ENCODE data around the gene MYO1A.
"Not testable (repeated sequence)": the region's sequence is repeated elsewhere in the genome, so short reads cannot be mapped to it uniquely, and the experiment has no call there.

The MYO1A gene

DNA sequence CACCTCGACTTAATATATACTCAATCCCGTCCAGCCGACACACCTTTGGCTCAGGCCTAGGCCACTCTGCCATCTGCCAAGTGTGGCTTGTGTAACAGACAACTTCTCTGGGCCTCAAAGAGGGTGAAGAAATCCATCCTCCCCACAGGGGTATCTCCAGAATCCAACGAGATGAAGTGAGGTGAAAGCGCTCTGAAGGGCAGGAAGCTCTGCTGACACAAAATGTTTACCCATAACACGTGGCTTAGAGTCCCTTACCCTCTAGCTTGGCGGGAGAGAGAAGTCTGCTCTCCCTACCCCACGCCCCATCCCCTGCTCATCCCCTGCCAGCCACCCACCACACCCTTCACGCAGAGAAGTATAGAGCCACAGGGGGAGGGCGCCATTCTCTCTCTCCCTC is 56.6 kb downstream of the MYO1A start:
- no peak for DNase-seq (ENCODE audit: low spot score)

- no peak for DNase-seq (ENCODE audit: low spot score)
Measured at GRCh38 chr12:56991319-56992246, 58.3 kb downstream of the MYO1A start.

- DNase-seq (ENCODE audit: low spot score), result no peak
Measured at GRCh38 chr12:56990648-56991318, 59.1 kb downstream of the MYO1A start.

GRCh38 chr12:56989861-56990610 is 59.9 kb downstream of the MYO1A start:
- no peak for DNase-seq (ENCODE audit: low spot score)

GRCh38 chr12:56988207-56988739 is 61.7 kb downstream of the MYO1A start:
- DNase-seq (ENCODE audit: low spot score), result no peak

- peak; percentile 72 for DNase-seq (ENCODE audit: low spot score)
Measured at GRCh38 chr12:56987551-56988053, 62.3 kb downstream of the MYO1A start.

GRCh38 chr12:56987011-56987410 is 62.9 kb downstream of the MYO1A start:
- DNase-seq (ENCODE audit: low spot score), result no peak

- not testable (repeated sequence) for DNase-seq (ENCODE audit: low spot score)
Measured at GRCh38 chr12:56985714-56986113, 64.2 kb downstream of the MYO1A start.

DNA sequence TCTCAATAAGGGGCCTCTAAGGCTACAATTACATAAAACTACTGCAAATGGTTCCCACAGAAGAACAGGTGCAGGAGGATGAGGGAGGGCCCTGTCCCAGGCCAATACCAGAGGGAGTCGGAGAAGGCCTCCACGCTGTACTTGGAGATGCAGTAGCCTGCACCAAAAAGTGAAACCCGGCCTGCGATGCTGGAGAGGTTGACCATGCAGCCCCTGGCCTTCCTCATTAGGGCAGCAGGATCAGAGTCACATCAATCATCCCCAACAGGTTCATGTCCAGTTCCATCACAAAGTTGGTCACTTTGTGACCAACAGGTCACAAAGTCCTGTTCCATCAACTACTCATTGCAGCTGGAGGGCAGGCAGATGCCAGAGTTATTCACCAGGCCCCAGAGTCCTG is 66.5 kb downstream of the MYO1A start:
- DNase-seq (ENCODE audit: low spot score), result no peak

- not testable (repeated sequence) for DNase-seq (ENCODE audit: low spot score)
Measured at GRCh38 chr12:56982578-56983236, 67.2 kb downstream of the MYO1A start.

DNA sequence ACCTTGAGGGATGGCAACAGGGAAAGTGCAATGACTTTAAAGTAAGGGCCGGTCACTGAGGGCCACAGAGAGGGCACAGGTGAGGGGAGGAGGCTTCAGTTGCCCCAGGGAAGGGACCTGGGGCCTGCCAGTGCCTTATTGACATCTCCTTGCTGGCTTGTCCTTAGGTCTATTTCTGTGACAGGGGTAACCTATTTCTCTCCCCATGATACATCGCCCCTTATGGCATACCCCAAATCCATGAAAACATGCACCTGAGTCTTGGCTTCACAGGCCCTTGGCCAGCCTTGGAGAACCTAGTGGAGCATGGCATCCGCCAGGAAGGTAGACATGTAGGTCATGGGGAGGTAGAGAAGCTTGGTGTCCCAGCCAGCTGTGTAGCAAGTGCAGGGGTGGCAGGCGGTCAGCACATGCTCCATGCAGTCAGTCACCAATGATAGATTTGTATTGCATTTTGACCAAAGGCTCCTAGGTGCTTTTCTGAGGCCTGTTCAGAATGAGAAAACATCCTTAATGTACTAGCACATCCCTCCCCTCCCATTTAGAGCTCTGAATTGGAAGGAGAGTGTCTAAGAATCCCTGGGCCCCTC is 68.9 kb downstream of the MYO1A start:
- no peak for DNase-seq (ENCODE audit: low spot score)

DNA sequence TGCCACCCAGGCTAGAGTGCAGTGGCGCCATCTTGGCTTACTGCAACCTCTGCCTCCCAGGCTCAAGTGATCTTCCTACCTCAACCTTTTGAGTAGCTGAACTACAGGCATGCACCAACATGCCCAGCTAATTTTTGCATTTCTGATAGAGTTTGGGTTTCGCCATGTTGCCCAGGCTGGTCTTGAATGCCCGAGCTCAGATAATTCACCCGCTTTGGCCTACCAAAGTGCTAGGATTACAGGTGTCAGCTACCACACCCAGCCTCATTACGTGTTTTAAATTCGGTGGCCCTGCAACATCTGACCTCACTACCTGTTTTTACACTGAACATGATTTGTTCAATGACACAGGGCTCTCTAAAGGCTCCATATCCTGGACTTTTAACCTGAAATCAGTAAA is 69.7 kb downstream of the MYO1A start:
- no peak for DNase-seq (ENCODE audit: low spot score)

DNA sequence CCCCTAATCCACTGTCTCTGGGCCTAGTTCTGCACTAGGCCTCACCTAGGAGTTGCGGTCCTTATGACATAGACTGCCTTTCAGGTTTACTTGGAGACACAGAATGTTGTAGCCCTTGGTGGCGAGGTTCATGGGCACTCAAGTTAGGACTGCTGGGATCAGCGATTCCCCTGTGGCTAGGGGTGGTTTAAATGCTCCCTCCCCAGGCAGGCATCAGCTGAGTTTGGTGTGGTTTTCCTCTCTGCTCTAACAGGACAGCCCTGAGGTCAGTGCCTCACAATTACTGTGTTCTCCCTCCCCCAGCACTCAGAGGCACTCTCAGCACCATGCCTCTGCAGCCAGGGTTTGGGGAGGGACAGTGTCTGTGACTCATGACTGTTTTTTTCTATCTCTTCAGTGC is 70.3 kb downstream of the MYO1A start:
- no peak for DNase-seq (ENCODE audit: low spot score)

Data from COLO829 (cell line).